ENCODE measurements around the gene PARD3. TPM values are rescaled to one million over a fixed set of nuclear protein-coding genes. Genes with fewer than 3 reads are reported as not detected.

The PARD3 gene
- total RNA-seq, 3 donors from 2014 or later, result 39.5 to 87.9 (median 47.0) TPM

- TF ChIP-seq CTCF (IDR thresholded peaks at IDR 0.05), result no peak
- ATAC-seq (no peak), DNase-seq (no peak)
- H3K9me3 ChIP-seq, result no peaks in the 10 kb centered on the region
- H3K4me1 ChIP-seq (ENCODE audit: low read depth), result no peaks in the 10 kb centered on the region
- H3K36me3 ChIP-seq (ENCODE audit: low read depth), result no peaks in the 10 kb centered on the region
- intact Hi-C loops (cut with DNase I, micrococcal nuclease), result no loop called here
- no peak overlapping the region for H3K4me3 ChIP-seq
These were observed 651.1 kb downstream of the PARD3 start for GRCh38 chr10:34164029-34164428.

GRCh38 chr10:34163075-34163905 lies 651.8 kb downstream of the PARD3 start:
- Histone ChIP-seq H3K4me1 (ENCODE audit: low read depth) (no peaks in the 10 kb centered on the region), H3K9me3 (no peaks in the 10 kb centered on the region), H3K36me3 (ENCODE audit: low read depth) (no peaks in the 10 kb centered on the region), H3K4me3 (no peak overlapping the region)
- DNase-seq (no peak), ATAC-seq (no peak)
- intact Hi-C loops (cut with DNase I, micrococcal nuclease), result no loop called here
- TF ChIP-seq CTCF (IDR thresholded peaks at IDR 0.05), result no peak

- intact Hi-C loops (cut with DNase I, micrococcal nuclease), result no loop called here
- ATAC-seq, result no peak
- no peak for DNase-seq
- no peak for TF ChIP-seq CTCF (IDR thresholded peaks at IDR 0.05)
- H3K9me3 ChIP-seq, result no peaks in the 10 kb centered on the region
- no peaks in the 10 kb centered on the region for H3K36me3 ChIP-seq (ENCODE audit: low read depth)
- no peaks in the 10 kb centered on the region for H3K4me1 ChIP-seq (ENCODE audit: low read depth)
- no peak overlapping the region for H3K4me3 ChIP-seq
These were observed 653.2 kb downstream of the PARD3 start for GRCh38 chr10:34161777-34162370.

GRCh38 chr10:34160595-34160994 lies 654.5 kb downstream of the PARD3 start:
- H3K36me3 ChIP-seq (ENCODE audit: low read depth), result no peaks in the 10 kb centered on the region
- intact Hi-C loops (cut with DNase I, micrococcal nuclease), result no loop called here
- DNase-seq (no peak), ATAC-seq (no peak)
- H3K4me1 ChIP-seq (ENCODE audit: low read depth), result no peaks in the 10 kb centered on the region
- H3K4me3 ChIP-seq, result no peak overlapping the region
- no peaks in the 10 kb centered on the region for H3K9me3 ChIP-seq
- no peak for TF ChIP-seq CTCF (IDR thresholded peaks at IDR 0.05)

GRCh38 chr10:34157501-34157900 lies 657.6 kb downstream of the PARD3 start:
- TF ChIP-seq CTCF (IDR thresholded peaks at IDR 0.05), result no peak
- Histone ChIP-seq H3K4me3 (no peak overlapping the region), H3K36me3 (ENCODE audit: low read depth) (no peaks in the 10 kb centered on the region), H3K4me1 (ENCODE audit: low read depth) (no peaks in the 10 kb centered on the region), H3K9me3 (no peaks in the 10 kb centered on the region)
- DNase-seq, result no peak
- ATAC-seq, result no peak
- intact Hi-C loops (cut with DNase I, micrococcal nuclease), result no loop called here
